ENCODE measurements around the gene STK11.
"Not testable (repeated sequence)": the region's sequence is repeated elsewhere in the genome, so short reads cannot be mapped to it uniquely, and the experiment has no call there.

STK11 gene

DNA sequence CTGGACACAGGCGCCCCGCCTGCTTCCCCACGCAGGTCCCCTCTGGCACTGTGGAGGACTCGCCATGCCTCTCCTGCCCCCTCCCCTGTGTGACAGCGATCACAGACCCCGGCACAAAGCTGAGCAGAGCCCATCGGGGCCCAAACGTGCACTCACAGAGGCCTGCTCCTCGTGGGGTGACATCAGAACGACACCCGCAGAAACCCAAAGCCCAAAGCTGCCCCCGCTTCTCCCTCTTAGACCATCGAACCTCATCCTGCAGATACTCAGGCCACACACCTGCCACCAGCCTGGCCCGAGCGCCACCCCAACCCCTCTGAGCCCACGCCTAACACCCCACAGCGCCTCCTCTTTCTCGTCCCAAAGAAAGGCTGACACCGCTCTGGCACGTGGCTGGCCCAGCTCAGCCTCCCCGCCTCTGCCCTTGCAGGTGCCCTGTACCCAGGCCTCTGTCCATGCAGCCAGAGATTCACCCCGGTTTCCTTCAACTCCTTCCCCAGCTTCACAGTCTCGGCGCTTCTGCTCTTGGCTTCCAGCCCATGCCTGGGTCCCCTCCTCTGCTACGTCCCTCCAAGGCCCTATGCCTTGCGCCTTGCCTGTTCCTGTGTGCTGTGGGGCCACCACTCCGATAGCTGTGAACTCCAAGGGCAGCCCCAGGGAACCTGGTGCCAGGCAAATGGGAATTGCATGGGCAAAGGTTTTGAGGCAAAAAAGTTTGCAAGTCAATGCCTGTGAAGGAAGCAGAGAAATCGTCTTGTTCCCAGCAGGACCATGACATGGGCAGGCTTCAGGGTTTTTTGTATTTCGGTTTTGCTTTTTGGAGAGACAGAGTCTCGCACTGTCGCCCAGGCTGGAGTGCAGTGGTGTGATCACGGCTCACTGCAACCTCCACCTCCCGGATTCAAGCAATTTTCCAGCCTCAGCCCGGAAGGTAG lies 33.1 kb downstream of the STK11 start:
- peak; percentile 49 for DNase-seq

DNA sequence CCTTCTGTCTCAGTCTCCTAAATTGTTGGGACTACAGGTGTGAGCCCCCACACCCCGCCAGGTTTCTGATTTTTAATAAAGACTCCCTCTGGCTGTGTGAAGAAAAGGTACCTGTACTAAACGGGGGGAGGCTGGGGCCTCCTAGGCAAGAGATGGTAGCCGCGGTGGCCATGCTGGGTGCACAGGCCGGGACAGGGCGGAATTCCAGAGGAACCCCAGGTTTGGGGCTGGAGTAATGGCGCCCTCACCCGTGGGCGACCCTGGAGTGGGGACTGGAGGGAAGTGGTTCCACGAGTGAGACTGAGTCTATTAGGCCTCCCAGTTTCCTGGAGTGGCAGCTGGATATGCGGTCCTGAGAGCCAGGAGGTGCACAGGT lies 33.8 kb downstream of the STK11 start:
- DNase-seq, result no peak

DNA sequence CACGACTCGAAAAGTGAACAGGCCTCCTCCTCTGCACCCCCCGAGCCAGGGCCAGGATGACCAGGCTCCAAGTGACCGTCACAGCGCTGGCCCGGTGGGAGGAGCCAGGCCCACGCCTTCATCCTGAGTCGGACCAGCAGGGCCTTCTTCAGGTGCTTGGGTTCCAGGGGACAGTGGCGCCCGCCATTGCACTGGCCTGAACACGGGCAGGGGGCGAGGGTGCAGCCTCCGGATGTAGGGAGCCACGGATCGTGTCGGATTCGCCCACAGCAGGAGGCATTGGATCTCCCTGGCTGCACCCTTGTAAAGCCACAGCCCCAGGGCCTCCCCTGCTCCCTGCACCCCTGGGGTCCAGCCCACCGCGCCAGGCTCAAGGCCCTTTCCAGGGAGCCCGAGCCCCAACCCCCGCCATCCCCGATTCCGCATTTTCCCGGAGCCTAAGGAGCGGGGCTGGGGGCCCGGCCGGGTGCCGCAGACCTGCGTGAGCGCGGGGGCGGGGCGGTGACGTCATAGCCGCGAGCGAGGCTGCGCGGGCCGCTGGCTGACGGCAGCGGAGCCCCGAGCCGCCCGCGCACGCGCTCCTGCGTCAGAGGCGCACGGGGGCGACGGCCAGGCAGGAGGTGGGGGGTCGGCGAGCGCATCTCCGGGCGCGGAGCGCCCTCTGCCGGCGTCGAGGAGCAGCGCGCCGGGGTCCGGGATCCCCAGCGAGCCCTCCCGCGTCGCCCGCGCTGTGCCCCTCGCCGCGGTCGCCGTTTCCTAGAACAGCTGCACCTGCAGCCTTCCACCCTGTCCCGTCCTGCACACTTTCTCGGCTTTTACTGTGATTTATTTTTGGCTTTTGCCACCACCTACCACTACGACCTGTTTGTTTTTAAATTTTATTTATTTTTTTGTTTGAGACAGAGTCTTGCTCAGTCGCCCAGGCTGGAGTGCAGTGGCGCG lies 34.5 kb downstream of the STK11 start:
- peak; percentile 99 for DNase-seq

DNA sequence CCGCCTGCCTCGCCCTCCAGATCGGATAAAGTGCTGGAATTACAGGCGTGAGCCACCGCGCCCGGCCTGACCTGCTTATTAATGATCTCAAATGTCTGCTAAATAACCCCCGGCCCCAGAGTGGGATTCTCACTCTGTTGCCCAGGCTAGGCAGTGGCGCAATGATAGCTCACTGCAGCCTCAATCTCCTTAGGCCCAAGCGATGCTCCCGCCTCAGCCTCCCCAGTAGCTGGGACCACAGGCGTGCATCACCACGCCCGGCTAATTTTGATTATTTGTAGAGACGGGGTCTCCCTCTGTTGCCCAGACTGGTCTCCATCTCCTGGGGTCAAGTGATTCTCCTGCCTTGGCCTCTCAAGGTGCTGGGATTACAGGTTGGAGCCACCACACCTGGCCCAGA lies 35.3 kb downstream of the STK11 start:
- peak; percentile 32 for DNase-seq

DNA sequence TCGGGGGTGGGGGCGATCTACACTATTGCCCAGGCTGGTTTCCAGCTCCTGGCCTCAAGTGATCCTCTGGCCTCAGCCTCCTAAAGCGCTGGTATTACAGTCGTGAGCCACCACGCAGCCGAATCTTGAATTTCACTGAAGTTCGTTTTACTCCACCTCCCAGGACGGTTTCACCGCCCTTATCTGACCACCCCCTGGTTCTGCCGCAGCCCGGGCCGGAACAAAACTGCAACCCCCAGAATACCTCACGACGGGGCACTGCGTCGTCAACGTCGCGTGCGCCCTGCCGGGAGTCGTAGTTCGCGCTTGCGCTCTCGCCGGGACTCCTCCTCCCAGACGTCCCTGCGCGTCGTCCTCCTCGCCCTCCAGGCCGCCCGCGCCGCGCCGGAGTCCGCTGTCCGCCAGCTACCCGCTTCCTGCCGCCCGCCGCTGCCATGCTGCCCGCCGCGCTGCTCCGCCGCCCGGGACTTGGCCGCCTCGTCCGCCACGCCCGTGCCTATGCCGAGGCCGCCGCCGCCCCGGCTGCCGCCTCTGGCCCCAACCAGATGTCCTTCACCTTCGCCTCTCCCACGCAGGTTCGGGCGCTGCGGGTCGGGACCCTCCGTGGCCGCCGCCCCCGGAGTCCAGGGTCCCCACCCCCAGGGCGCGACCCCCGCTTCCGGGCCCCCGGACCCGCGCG lies 36.0 kb downstream of the STK11 start, which contains the start of gene ATP5F1D:
ATP5F1D (plus strand) TSS at position 335 of the 679 bp plus-strand sequence; CDS start at position 435, 100 bp downstream.
- DNase-seq, result peak; percentile 94

DNA sequence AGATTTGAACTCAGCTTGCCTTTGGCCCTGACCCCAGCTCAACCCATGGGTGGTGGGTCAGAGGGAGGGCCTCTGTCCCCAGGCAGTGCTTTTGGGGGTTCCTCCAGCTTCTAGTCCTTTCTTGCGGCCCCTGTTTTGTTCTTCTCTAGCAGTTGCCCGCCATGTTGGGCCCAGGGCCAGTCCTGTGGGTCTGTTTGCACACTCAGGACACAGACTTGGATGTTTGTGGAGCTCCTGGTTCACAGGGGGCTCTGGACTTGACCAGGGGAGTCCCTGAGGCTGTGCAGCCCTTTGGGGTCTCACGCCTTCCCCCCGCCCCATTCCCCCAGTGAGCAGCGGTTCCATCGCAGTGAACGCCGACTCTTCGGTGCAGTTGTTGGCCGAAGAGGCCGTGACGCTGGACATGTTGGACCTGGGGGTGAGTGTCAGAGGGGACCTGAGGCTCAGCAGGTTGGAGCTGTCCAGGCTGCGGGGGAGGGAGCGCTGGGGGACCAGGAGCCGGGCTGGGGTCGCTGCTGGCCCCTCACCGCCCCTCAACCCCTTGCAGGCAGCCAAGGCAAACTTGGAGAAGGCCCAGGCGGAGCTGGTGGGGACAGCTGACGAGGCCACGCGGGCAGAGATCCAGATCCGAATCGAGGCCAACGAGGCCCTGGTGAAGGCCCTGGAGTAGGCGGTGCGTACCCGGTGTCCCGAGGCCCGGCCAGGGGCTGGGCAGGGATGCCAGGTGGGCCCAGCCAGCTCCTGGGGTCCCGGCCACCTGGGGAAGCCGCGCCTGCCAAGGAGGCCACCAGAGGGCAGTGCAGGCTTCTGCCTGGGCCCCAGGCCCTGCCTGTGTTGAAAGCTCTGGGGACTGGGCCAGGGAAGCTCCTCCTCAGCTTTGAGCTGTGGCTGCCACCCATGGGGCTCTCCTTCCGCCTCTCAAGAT lies 38.5 kb downstream of the STK11 start:
- peak; percentile 94 for DNase-seq

DNA sequence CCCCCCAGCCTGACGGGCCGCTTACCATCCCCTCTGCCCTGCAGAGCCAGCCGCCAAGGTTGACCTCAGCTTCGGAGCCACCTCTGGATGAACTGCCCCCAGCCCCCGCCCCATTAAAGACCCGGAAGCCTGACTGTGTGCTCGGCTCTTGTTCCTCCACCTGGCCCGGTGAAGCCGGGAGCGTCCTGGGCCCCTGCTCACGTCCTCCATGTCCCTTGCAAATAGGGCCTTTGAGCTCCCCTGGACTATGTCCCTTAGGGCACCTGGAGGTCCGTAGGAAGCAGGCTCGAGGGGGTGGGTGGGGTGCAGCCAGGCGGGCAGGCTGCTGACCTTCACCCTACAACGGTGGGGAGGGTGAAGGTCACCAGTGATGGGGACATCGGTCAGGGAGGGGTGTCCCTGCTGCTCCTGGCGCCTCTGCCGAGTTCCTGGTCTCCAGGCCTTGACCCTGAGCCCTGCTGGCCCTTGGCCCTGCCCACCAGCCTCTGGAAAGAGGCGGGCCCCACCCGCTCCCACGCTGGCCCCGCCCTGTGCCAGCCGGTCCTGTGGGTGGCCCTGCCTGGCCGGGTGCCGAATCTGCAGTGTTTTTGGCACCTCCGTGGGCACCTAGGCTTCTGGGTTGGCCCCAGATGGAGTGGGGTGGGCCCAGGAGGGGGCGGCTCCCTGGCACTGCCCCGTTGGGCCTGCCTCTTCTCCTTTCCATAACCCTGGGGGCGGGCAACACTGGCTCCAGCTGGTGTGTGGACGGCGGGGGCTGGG lies 39.3 kb downstream of the STK11 start:
- DNase-seq, result peak; percentile 47

DNA sequence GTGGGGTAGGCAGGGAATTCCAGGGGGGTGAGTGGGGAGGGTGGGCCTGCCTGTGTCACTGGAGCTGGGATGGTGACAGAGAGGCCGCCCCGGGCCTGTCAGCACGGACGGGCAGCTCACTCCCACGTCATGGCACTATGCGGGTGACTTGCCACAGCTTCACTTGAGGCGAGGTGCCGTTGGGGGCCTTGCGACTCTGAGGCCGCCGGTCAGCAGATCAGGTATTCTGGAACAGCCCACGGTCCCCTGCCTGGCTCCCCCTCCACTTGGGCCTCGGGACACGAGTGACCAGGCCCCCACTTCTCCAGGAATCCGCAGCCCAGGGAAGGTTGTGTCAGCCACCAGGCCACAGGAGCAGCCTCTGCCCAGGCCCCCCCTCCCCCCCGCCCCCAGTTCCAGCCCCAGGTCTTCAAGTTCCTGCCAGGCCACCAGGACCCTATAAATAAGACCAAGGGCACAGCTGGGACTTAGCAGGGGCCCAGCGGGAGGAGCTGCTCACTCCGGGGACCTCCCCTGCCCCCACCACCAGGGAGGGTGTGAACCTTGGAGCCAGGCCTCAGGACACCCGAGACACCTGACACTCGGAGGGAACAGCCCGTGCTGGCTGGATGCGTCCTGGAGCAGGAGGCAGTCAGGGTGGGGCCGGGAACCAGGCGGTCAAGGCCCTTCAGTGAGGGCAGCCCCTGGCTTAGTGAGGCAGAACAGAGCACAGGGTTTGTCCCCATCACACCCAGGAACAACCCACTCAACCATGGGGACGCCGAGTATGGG lies 40.1 kb downstream of the STK11 start:
- DNase-seq, result no peak

DNA sequence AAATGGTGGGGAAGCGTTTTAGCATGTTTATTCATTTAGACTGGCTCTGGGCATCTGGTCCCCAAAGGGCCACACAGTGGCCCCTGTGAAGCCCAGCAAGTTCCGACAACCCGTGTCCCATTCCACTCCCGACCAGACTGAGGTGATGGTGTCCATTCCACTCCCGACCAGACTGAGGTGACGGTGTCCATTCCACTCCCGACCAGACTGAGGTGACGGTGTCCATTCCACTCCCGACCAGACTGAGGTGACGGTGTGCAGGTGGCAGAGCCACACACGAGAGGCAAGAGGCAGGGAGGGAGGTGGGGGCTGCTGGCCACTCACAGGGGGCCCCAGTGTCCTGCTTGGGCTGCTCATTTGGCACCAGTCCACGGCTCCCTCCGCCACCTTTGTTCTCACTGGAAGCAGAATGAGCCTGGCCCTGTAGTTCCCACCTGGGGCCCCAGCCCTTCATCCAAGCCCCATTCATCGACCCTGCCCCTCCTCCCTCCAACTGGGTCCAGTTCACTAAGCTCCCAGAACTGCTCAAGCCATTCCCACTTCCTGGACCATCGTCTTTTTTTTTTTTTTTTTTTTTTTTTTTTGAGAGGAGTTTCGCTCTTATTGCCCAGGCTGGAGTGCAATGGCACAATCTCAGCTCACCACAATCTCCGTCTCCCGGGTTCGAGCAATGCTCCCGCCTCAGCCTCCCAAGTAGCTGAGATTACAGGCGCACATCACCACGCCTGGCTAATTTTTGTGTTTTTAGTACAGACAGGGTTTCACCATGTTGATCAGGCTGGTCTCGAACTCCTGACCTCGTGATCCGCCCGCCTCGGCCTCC lies 40.9 kb downstream of the STK11 start:
- DNase-seq, result not testable (repeated sequence)

DNA sequence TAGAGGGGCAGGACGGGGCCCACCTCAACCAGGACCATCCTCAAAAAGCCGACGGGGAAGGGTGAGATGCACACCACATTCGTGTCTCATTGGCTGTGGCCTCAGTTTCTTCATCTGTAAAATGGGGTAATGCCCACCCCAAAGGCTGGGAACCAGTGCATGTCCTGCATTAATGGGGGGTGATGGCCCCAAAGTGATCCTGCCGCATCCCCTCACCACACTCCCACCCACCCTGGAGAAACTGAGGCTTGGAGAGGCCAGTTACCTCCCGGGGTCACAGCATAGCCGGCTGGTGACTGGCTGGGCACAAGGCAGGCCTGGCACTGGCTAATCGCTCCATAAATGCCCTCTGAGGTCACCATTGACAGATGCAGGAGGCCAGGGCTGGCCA lies 42.2 kb downstream of the STK11 start:
- DNase-seq, result no peak

DNA sequence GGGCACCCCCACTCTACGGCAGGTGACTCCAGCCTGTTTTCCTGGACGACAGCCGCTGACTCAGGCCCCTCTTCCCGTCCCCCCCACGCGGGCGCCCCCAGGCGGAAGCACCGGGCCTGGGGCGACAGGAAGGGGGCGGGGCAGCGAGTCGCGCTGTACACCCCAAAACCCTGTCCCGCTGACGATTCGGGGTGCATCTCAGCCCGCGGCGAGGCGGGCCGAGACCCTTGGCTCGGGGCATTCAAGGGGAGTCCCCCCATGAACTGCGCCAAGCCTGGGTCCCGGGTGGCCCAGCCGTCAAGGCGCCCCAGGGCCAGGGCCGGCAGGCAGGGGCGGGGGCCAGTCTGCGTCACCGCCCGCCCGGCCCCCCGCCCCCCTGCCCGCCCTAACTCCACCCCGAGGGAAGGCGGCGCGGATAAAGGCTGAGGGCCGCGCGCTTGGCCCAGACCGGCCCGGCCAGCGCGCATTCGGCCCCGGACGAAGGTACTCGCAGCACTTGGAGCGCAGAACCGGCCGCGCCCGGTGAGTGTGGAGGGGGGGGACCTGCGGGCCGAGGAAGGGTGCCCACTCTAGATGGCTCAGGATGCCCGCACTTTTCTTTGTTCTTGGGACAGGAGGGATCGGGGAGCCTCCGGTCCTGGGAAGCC lies 42.7 kb downstream of the STK11 start, which contains the start of gene MIDN:
MIDN (plus strand) TSS at position 445 of the 647 bp plus-strand sequence. CDS start 1,714 bp downstream, outside the sequence.
- DNase-seq, result peak; percentile 83

DNA sequence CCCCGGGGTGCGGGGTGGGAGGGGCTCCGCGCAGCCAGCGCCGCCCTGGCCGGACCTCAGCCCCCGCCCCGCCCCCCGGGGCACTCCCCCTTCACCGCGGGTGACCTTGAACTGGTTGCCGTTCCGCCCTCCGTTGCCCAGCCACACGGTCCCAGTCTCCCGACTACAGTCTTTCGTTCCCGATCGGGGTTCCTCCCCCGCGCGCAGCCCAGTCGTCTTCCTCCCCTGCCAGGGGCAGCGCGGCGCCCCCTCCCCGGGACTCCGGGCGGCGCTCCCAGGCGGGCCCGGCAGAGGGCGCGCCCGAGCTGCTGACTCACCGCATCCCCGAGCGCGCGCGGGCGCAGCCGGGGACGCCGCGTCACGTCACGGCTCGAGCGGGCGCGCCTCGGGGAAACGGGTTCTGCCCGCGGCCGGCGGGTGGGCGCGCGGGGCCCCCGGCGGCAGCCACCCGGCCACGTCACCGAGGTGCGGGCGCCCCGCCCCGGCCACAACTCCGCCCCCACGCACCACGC lies 43.3 kb downstream of the STK11 start:
- DNase-seq, result peak; percentile 90

DNA sequence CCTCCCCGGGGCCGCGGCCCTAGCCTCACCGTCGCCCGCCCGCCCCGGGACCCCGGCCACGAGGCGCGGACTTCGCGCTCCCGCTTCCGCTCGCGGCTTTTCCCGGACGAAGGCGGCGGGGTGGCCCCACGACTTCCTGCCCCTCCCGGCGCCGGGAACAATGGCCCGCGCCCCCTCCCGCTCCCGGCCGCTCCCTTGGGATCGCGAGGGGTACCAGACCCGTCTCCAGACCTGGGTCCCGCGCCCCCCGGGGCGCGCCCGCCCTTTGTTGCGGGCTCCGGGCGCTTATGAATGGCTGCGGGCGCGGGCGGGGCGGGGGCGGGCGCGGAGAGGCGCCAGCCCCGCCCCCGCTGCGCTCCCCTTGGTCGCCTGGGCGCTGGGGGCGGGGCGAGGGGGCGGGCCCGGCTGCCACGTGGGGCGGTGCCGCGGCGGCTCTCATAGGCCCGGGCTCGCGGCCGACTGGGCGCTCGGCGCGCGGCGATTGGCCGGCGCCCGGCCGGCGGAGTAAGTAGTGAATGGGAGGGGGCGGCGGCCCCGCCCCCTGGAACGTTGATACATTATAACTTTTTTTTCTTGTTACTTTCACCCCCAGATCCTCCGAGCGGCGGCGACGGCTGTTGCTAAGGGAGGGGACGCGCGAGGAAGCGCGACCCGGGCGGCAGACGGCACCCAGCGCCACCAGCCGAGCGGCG lies 43.9 kb downstream of the STK11 start:
- DNase-seq, result peak; percentile 96

DNA sequence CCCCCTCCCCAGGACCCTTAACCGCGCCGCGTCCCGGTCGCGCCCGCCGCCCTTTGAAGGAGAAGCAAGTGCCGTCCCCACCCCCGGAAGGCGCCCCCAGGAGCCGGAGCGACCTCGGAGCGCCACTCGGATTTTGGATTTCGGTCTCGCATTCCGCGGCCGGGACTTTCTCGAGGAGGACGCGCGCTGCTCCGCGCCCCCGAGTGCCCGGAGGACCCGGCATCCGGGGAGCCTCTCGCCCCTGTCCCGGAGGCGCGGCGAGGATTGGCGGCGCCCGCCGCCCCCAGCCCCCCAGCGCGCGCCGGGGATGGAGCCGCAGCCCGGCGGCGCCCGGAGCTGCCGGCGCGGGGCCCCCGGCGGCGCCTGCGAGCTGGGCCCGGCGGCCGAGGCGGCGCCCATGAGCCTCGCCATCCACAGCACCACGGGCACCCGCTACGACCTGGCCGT lies 44.4 kb downstream of the STK11 start:
- no peak for DNase-seq

DNA sequence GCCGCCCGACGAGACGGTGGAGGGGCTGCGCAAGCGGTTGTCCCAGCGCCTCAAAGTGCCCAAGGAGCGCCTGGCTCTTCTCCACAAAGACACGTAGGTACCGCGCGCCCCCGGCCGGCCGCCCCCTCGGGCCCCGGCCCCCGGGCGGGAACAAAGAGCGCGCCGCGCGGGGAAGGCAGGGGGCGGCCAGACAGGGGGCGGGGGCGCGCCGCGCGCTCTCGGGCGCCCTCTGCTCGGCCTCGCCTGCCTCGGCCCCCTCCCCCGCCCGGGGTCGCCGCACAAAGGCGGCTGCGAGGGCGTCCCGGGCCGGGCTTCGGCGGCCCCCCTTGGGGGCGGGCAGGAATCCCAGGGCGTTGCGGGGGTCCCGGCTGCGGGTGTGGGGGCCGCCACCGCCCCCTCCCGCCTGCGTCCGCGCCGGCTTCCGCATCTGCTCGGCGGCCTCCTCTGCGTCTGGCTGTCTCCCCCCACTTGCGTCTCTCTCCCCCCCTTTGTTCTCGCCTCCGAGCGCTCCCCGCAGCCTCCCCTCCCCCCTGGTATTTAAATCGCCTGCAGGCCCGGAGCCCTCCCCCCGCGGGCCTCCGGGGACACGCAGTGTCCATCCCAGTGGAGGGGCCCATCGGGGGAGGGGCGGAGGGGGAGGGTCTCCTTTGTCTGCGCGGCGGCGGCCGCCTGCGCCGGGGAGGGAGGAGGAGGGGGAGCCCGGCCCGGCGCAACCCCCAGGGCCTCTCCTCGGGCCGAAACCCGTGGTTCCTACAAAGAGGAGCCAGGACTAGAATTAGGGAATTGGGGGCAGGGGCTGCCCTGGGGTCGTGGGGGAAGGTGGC lies 45.1 kb downstream of the STK11 start:
- peak; percentile 73 for DNase-seq

Data from activated T-cell treated with anti-CD3 and anti-CD28 coated beads, Interleukin-2, amount 50 U/mL, for 1 hour (primary cell).